SU-DHL-6 (cell line): ENCODE measurements around the gene KCNJ4.

Source experiments
- H2AFZ ChIP-seq: fragments of 200-600 bp; sonication (generic); 2 replicates; pipeline ENCODE4 v1.6.1; 2014; ENCODE audit warnings: low read depth, mild to moderate bottlenecking, moderate library complexity, mixed read lengths, antibody characterized with exemption, low read length; ENCODE audit not compliant: severe bottlenecking
- H3F3A ChIP-seq: fragments of 200-600 bp; shearing (Covaris generic); 2 replicates; pipeline ENCODE4 v1.6.0; 2016; ENCODE audit warnings: antibody characterized with exemption, mild to moderate bottlenecking; ENCODE audit not compliant: insufficient read depth
- H3K27ac ChIP-seq: fragments of 200-600 bp; sonication (generic); 2 replicates; pipeline ENCODE4 v1.5.1; 2016; ENCODE audit warnings: low read depth, mild to moderate bottlenecking, low read length, moderate library complexity, mixed read lengths
- H3K27me3 ChIP-seq: fragments of 200-600 bp; sonication (generic), shearing (Covaris generic); 2 replicates; pipeline ENCODE4 v1.6.0; 2014; ENCODE audit warnings: mild to moderate bottlenecking, low read length
- H3K36me3 ChIP-seq: fragments of 200-600 bp; sonication (generic); 2 replicates; pipeline ENCODE4 v1.6.1; 2014; ENCODE audit warnings: mild to moderate bottlenecking, low read length, mixed read lengths
- H3K4me2 ChIP-seq: fragments of 300-600, 200-600 bp; shearing (Covaris generic), sonication (generic); 2 replicates; pipeline ENCODE4 v1.6.0; 2014; ENCODE audit warnings: low read length, low read depth, mild to moderate bottlenecking; ENCODE audit not compliant: poor library complexity, severe bottlenecking
- H3K4me3 ChIP-seq: fragments of 200-600 bp; sonication (generic); 2 replicates; pipeline ENCODE4 v1.5.1; 2014; ENCODE audit warnings: antibody characterized with exemption, low read length, mild to moderate bottlenecking, mixed read lengths; ENCODE audit not compliant: insufficient read depth, poor library complexity, severe bottlenecking
- H3K79me2 ChIP-seq: fragments of 200-600 bp; sonication (generic); 2 replicates; pipeline ENCODE4 v1.6.1; 2014; ENCODE audit warnings: mild to moderate bottlenecking, low read length, moderate library complexity; ENCODE audit not compliant: insufficient read depth
- H3K9ac ChIP-seq: fragments of 200-600 bp; sonication (generic); 2 replicates; pipeline ENCODE4 v1.7.0; 2014; ENCODE audit warnings: mild to moderate bottlenecking, low read length
- H3K9me2 ChIP-seq: fragments of 200-600 bp; sonication (generic); replicated peaks from 2 replicates; pipeline ENCODE4 v1.6.1; 2014; ENCODE audit warnings: low read length; ENCODE audit not compliant: insufficient read depth
- H3K9me3 ChIP-seq: fragments of 200-600 bp; sonication (generic); 2 replicates; pipeline ENCODE4 v1.6.1; 2014; ENCODE audit warnings: low read length, mixed read lengths; ENCODE audit not compliant: insufficient read depth
- H4K20me1 ChIP-seq: fragments of 200-600 bp; sonication (generic); 2 replicates; pipeline ENCODE4 v1.6.1; 2014; ENCODE audit warnings: low read depth, mild to moderate bottlenecking, antibody characterized with exemption, low read length, moderate library complexity, mixed read lengths
- EZH2phosphoT487 ChIP-seq: fragments of 200-600 bp; sonication (generic), shearing (Covaris generic); conservative IDR thresholded peaks from 2 replicates; pipeline ENCODE4 v1.6.1; 2018; ENCODE audit warnings: mild to moderate bottlenecking, antibody characterized with exemption, low read length, moderate library complexity, mixed read lengths
- TF ChIP-seq, protein P1 (sequence below): fragments of 200-600 bp; sonication (generic); IDR thresholded peaks from one replicate; pipeline ENCODE4 v1.5.1; 2017; ENCODE audit warnings: antibody characterized with exemption, mild to moderate bottlenecking, low read length, moderate library complexity; ENCODE audit not compliant: insufficient read depth, poor library complexity, severe bottlenecking

The KCNJ4 gene

DNA sequence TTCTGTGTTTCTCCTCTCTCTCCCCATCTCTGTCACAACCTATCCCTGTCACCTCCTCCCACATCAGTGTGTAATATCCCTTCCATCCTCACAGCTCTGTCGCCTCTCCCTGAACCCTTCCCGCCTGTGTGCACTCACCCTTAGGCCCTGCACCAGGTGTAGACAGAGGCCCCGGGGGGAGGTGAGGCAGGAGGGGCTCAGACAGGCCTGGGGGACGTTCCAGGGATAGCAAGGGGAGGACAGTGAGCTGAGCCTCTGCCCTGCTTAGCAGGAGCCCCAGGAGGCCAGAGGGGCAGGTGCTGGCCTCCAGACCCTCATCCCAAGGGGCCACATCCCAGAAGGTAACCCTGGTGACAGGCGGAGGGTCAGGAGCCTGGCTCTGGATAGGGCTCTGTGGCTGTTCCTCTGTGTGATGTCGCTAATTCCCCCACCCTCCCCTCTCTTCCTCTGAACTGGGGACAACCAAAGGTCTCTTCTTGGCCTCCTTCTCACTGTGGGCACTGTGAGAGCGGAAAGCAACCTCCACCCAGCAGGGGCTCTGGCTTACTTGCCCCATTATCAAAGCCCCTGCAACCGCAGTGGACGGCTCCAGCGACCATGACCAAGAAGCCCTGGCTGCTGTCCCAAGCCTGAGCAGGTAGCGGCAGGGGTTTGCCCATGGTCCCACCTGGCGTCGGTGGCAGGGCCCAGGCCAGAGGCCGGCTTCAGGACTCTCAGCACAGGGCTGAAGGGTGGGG lies 35.7 kb downstream of the KCNJ4 start:
- Histone ChIP-seq H2AFZ (no peak overlapping the region), H3F3A (no peaks in the 10 kb centered on the region), H3K9me3 (no peaks in the 10 kb centered on the region), H3K4me3 (no peak overlapping the region), H3K9ac (no peak overlapping the region), H3K27me3 (no peaks in the 10 kb centered on the region), H3K9me2 (no peaks in the 10 kb centered on the region), H3K36me3 (no peaks in the 10 kb centered on the region), H3K4me2 (no peak overlapping the region), H3K79me2 (no peaks in the 10 kb centered on the region), H4K20me1 (no peaks in the 10 kb centered on the region), H3K27ac (no peak overlapping the region)
- no peak for TF ChIP-seq EZH2phosphoT487
- TF ChIP-seq, protein P1, sequence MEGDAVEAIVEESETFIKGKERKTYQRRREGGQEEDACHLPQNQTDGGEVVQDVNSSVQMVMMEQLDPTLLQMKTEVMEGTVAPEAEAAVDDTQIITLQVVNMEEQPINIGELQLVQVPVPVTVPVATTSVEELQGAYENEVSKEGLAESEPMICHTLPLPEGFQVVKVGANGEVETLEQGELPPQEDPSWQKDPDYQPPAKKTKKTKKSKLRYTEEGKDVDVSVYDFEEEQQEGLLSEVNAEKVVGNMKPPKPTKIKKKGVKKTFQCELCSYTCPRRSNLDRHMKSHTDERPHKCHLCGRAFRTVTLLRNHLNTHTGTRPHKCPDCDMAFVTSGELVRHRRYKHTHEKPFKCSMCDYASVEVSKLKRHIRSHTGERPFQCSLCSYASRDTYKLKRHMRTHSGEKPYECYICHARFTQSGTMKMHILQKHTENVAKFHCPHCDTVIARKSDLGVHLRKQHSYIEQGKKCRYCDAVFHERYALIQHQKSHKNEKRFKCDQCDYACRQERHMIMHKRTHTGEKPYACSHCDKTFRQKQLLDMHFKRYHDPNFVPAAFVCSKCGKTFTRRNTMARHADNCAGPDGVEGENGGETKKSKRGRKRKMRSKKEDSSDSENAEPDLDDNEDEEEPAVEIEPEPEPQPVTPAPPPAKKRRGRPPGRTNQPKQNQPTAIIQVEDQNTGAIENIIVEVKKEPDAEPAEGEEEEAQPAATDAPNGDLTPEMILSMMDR = no peak

DNA sequence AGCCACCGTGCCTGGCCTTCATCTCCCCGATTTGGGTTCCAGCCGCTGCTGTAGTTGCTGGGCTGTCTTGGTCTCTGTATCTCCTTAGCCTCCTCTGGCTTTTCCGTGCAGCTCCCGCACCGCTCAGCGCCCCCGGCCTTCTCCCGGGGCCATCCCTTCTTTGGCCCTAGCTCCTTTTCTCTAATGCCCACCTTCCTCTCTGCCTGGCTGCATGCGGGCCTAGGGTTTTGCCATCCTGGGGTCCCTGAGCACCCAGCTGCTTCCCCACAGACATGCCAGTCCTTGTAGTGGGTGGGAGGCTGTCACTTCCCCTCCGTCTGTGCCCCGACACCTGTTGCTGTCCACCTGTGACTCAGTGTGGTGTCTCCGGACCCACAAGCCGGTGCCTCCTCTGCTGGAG lies 36.4 kb downstream of the KCNJ4 start:
- Histone ChIP-seq H3K9me2 (no peaks in the 10 kb centered on the region), H3K9ac (no peak overlapping the region), H3K79me2 (no peaks in the 10 kb centered on the region), H3K27me3 (no peaks in the 10 kb centered on the region), H4K20me1 (no peaks in the 10 kb centered on the region), H3K36me3 (no peaks in the 10 kb centered on the region), H3K27ac (no peak overlapping the region), H3K4me3 (no peak overlapping the region), H2AFZ (no peak overlapping the region), H3K4me2 (no peak overlapping the region), H3K9me3 (no peaks in the 10 kb centered on the region), H3F3A (no peaks in the 10 kb centered on the region)
- TF ChIP-seq, protein P1 = no peak
- no peak for TF ChIP-seq EZH2phosphoT487

DNA sequence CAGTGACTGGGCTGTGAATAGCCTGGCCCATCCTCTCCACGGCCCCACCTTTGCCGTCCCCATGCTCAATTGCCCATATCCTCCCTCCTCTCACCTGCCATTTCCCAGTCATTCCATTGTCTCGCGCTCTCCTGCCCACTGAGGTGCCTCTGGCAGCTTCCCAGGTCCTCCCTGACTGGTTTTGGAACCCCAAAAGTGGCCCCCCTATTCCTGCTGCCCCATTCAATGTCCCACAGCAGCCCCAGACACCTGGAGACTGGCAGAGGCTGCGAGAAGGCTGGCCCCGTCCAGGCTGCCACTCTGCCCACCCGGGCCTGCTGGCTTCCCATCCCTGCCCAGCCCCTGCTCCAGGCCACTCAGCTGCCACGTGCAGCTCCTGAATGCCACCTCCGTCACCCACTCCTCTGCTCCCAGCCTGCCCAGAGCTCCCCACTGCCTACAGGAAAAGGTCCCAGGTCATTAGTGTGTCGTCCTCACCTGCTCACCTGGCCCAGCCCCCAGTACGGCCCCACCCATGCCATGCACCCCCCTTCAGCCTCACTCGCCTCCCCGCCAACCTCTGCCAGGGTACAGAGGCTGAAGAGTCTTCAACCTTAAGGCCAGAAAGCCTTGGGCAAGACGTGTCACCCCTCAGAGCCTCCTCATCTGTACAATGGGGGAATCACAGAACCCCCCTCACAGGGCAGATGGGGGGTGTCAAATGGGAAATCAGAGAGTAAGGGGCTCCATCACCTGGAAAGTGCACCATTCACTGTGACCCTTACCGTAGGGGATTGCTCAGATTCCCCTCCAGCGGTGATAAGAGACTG lies 37.5 kb downstream of the KCNJ4 start:
- Histone ChIP-seq H4K20me1 (no peaks in the 10 kb centered on the region), H3K36me3 (no peaks in the 10 kb centered on the region), H2AFZ (no peak overlapping the region), H3K79me2 (no peaks in the 10 kb centered on the region), H3K9me2 (no peaks in the 10 kb centered on the region), H3K4me2 (no peak overlapping the region), H3F3A (no peaks in the 10 kb centered on the region), H3K27me3 (no peaks in the 10 kb centered on the region), H3K4me3 (no peak overlapping the region), H3K9ac (no peak overlapping the region), H3K9me3 (no peaks in the 10 kb centered on the region), H3K27ac (no peak overlapping the region)
- TF ChIP-seq EZH2phosphoT487 = no peak
- TF ChIP-seq, protein P1 = no peak
